Measurements from ENCODE around the gene BRWD1. TPM values are rescaled to one million over a fixed set of nuclear protein-coding genes. Genes with fewer than 3 reads are reported as not detected.

Gene BRWD1
- total RNA-seq, 4 donors from 2014 or later: 41.7 to 69.0 (median 47.1) TPM

DNA sequence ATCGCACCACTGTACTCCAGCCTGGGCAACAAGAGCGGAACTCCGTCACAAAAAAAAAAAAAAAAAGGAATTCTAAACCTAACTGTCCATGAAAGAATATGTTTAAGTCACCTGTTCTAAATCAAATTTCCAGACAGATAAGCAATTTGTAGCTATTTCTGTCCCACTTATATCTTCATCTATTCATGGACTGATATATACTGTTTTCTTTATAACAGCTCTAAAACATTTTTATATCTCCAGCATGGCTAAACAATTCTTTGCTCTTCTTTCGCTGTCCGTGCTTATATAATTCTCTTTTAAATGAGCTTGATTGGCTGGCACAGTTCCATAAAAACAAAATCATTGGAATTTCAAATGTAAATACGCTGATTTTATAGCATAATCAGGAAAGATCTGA lies 30.5 kb downstream of the BRWD1 start:
- ATAC-seq (ENCODE audit: low FRiP score) (no peak), DNase-seq (ENCODE audit: low spot score) (no peak)
- TF ChIP-seq, protein P1, sequence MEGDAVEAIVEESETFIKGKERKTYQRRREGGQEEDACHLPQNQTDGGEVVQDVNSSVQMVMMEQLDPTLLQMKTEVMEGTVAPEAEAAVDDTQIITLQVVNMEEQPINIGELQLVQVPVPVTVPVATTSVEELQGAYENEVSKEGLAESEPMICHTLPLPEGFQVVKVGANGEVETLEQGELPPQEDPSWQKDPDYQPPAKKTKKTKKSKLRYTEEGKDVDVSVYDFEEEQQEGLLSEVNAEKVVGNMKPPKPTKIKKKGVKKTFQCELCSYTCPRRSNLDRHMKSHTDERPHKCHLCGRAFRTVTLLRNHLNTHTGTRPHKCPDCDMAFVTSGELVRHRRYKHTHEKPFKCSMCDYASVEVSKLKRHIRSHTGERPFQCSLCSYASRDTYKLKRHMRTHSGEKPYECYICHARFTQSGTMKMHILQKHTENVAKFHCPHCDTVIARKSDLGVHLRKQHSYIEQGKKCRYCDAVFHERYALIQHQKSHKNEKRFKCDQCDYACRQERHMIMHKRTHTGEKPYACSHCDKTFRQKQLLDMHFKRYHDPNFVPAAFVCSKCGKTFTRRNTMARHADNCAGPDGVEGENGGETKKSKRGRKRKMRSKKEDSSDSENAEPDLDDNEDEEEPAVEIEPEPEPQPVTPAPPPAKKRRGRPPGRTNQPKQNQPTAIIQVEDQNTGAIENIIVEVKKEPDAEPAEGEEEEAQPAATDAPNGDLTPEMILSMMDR (IDR thresholded peaks at IDR 0.05): no peak

DNA sequence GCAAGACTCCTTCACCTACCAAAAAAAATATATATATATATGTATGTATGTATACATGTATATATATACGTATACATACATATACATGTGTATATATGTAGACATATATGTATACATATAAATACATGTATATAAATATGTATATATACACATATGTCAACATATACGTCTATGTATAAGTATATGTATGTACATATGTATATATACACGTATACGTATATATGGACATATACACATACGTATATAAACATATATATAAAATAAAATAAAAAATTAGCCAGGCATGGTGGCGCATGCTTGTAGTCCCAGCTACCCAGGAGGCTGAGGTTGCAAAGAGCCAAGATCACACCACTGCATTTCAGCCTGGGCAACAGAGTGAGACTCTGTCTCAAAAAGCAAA lies 31.6 kb downstream of the BRWD1 start:
- DNase-seq (ENCODE audit: low spot score) (no peak), ATAC-seq (ENCODE audit: low FRiP score) (no peak)
- TF ChIP-seq, protein P1 (IDR thresholded peaks at IDR 0.05): no peak

DNA sequence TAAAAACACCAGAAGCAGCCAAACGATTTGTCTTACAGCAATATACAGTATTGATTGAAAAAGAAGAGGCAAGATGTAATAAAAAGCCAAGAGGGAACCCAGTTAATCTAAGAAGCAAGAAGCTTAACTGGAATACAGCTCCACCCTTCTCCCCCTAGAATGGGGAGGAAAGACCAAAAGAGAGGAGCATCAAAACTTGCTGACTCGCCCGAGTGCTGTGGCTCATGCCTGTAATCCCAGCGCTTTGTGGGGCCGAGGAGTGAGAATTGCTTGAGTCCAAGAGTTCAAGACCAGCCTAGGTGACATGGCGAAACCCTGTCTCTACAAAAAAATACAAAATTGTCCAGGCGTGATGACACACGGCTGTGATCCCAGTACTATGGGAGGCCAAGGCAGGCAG lies 32.2 kb downstream of the BRWD1 start:
- ATAC-seq (ENCODE audit: low FRiP score): no peak
- TF ChIP-seq, protein P1 (IDR thresholded peaks at IDR 0.05): no peak
- no peak for DNase-seq (ENCODE audit: low spot score)

DNA sequence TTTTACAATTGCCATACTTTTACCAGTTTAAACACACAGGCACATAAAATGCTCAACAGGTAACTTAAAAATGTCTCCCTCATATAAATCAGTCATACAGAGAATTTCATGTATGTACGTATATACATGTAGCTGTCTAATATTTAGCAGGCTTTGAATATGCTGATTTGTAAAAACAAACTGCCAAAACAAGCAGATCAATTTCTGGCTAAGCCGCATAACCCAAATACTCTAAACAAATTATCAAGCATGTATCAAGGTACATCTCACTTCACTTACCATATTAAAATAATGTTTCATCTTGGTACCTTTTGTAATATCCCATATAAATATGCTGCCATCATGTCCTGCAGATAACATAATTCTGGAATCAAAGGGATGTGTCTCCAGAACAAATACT lies 43.8 kb downstream of the BRWD1 start:
- DNase-seq (ENCODE audit: low spot score) (no peak), ATAC-seq (ENCODE audit: low FRiP score) (no peak)
- TF ChIP-seq, protein P1 (IDR thresholded peaks at IDR 0.05): no peak

DNA sequence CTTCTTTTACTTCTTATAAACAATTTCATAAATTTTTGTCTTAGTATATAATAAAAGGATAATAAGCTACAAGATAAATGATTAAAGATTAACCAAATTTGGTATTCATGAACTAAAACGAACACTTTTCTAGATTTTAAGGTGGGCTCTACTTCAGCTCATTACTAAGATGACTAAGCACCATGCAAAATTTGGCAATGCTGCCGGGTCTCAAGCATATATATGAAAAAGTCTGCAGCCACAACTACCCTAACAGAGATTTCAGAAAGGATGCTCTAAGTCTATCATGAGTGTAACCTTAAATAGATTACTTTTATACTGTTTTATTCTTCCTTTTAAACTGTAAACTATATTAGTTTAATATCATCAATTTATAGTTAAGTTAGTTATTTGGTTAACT lies 47.8 kb downstream of the BRWD1 start:
- TF ChIP-seq, protein P1 (IDR thresholded peaks at IDR 0.05): no peak
- DNase-seq (ENCODE audit: low spot score): no peak
- ATAC-seq (ENCODE audit: low FRiP score): no peak

DNA sequence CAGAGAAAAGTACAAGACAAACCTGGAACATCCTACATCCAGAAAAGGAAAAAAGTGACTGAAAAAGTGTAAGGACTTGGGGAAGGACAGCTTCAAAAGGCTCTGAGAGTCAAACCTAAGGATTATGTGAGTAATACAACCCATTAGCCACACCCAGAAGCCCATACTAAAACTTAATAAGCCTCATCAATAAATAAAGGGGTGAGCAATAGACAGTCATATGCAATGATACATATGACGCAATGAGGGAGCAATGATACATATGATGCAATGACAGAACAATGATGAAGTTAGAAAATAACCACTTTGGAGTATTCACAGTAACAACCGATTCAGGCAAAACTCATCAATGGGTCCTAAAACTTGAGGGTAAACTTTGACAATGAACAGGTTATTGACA lies 50.1 kb downstream of the BRWD1 start:
- DNase-seq (ENCODE audit: low spot score) (no peak), ATAC-seq (ENCODE audit: low FRiP score) (no peak)
- TF ChIP-seq, protein P1 (IDR thresholded peaks at IDR 0.05): no peak

DNA sequence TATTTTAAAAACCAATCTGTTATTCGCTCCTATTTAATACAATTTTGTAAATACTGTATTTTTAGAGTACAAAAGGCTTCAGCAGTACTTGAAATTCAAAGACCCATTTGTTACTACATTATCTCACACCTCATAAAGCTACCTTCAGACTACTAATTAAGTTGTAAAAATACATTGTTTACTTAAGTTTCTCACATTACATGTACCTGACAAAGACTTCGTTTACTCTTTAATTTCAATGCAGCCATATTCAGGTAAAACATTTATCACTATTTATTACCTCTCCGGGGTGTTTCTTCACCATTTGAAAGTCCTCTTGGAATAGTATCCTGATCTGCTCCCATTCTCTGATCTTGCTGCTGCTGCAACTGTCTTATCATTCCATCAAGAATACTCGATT lies 55.2 kb downstream of the BRWD1 start:
- no peak for DNase-seq (ENCODE audit: low spot score)
- TF ChIP-seq, protein P1 (IDR thresholded peaks at IDR 0.05): no peak
- ATAC-seq (ENCODE audit: low FRiP score): no peak

Data from omental fat pad (tissue), 4 donors.